D721Med (cell line): ENCODE results near the gene TRAPPC4.

Experiments
- DNase-seq: peaks from one replicate; pipeline ENCODE4 v3.0.0; 2011; ENCODE audit warnings: low spot score; ENCODE audit not compliant: insufficient read length
- FAIRE-seq: peaks from 2 replicates; lab custom pipeline; 2011; peaks lifted over from hg19 to GRCh38; lab: Jason Lieb, UNC
- CTCF ChIP-seq: IDR thresholded peaks from 2 replicates; pipeline ENCODE4 v1.5.1; 2012; ENCODE audit warnings: mild to moderate bottlenecking, control low read depth; ENCODE audit not compliant: insufficient read depth; ENCODE audit errors: missing control alignments

Gene TRAPPC4

GRCh38 chr11:118998388-118998717, 20.2 kb upstream of the TRAPPC4 start:
- FAIRE-seq (no peak), DNase-seq (no peak)
- no peak for TF ChIP-seq CTCF

- TF ChIP-seq CTCF, result no peak
- no peak for DNase-seq
Observed at GRCh38 chr11:118998822-118999221, 19.7 kb upstream of the TRAPPC4 start.

GRCh38 chr11:119000906-119001305, 17.7 kb upstream of the TRAPPC4 start:
- FAIRE-seq (no peak), DNase-seq (no peak)
- no peak for TF ChIP-seq CTCF

More at GRCh38 chr11:118998822-118999221, 19.7 kb upstream of the TRAPPC4 start:
- no peak for FAIRE-seq

GRCh38 chr11:119006656-119007055, 11.9 kb upstream of the TRAPPC4 start:
- TF ChIP-seq CTCF, result no peak
- FAIRE-seq (no peak), DNase-seq (no peak)

- no peak for TF ChIP-seq CTCF
- DNase-seq (no peak), FAIRE-seq (no peak)
Observed at GRCh38 chr11:119011476-119012053, 7.0 kb upstream of the TRAPPC4 start.

- no peak for TF ChIP-seq CTCF
Observed at GRCh38 chr11:119012629-119013170, 5.9 kb upstream of the TRAPPC4 start.

GRCh38 chr11:119014209-119014924, 4.2 kb upstream of the TRAPPC4 start:
- no peak for DNase-seq
- FAIRE-seq, result no peak
- TF ChIP-seq CTCF, result no peak

More at GRCh38 chr11:119012629-119013170, 5.9 kb upstream of the TRAPPC4 start:
- FAIRE-seq (no peak), DNase-seq (no peak)
